SK-N-SH treated with all-trans-retinoic acid at 6 μM for 48 hours (cell line): Measurements from ENCODE around the gene ZNF722.

Source experiments
- BACH2 ChIP-seq: fragments of 250-450 bp; sonication (Bioruptor Pico); IDR thresholded peaks from 2 replicates; pipeline ENCODE4 v1.9.0; 2021; ENCODE audit warnings: mild to moderate bottlenecking, borderline replicate concordance
- CSDC2 ChIP-seq: fragments of 250-450 bp; sonication (Bioruptor Pico); IDR thresholded peaks from 2 replicates; pipeline ENCODE4 v1.5.0; 2020; ENCODE audit warnings: mild to moderate bottlenecking, moderate library complexity
- ESRRG ChIP-seq: fragments of 250-450 bp; sonication (Bioruptor Pico); IDR thresholded peaks from 2 replicates; pipeline ENCODE4 v1.6.1; 2021; ENCODE audit warnings: mild to moderate bottlenecking
- GLIS3 ChIP-seq: fragments of 250-450 bp; sonication (Bioruptor Pico); IDR thresholded peaks from 2 replicates; pipeline ENCODE4 v1.5.0; 2020; ENCODE audit warnings: mild to moderate bottlenecking, moderate library complexity
- ISL1 ChIP-seq: fragments of 250-450 bp; sonication (Bioruptor Pico); IDR thresholded peaks from 2 replicates; pipeline ENCODE4 v2.1.2; 2022; ENCODE audit warnings: mild to moderate bottlenecking, moderate library complexity
- PPARA ChIP-seq: fragments of 250-450 bp; sonication (Bioruptor Pico); IDR thresholded peaks from 2 replicates; pipeline ENCODE4 v1.5.0; 2020; ENCODE audit warnings: mild to moderate bottlenecking, borderline replicate concordance
- RARB ChIP-seq: fragments of 250-450 bp; sonication (Bioruptor Pico); IDR thresholded peaks from 2 replicates; pipeline ENCODE4 v1.8.0; 2021; ENCODE audit warnings: mild to moderate bottlenecking, moderate library complexity
- TCF4 ChIP-seq: fragments of 250-450 bp; sonication (Bioruptor Pico); IDR thresholded peaks from 2 replicates; pipeline ENCODE4 v1.8.0; 2021; ENCODE audit warnings: mild to moderate bottlenecking, moderate library complexity, borderline replicate concordance
- ZC3H10 ChIP-seq: fragments of 250-450 bp; sonication (Bioruptor Pico); IDR thresholded peaks from 2 replicates; pipeline ENCODE4 v1.5.1; 2021; ENCODE audit warnings: mild to moderate bottlenecking, moderate library complexity
- ZFP3 ChIP-seq: fragments of 250-450 bp; sonication (Bioruptor Pico); IDR thresholded peaks from 2 replicates; pipeline ENCODE4 v1.5.0; 2020; ENCODE audit warnings: mild to moderate bottlenecking, moderate library complexity
- ZFP30 ChIP-seq: fragments of 450-650 bp; formaldehyde crosslinking; IDR thresholded peaks from 2 replicates; pipeline ENCODE4 v1.5.0; 2022; ENCODE audit warnings: mild to moderate bottlenecking, moderate library complexity
- ZNF8 ChIP-seq: fragments of 450-650 bp; formaldehyde crosslinking; IDR thresholded peaks from 2 replicates; pipeline ENCODE4 v1.5.0; 2020; ENCODE audit warnings: mild to moderate bottlenecking, moderate library complexity
- TF ChIP-seq, protein P1 (sequence below): fragments of 250-450 bp; sonication (Bioruptor Pico); IDR thresholded peaks from 2 replicates; pipeline ENCODE4 v1.8.0; 2021; ENCODE audit warnings: low read depth, mild to moderate bottlenecking, moderate library complexity, borderline replicate concordance
- TF ChIP-seq, protein P2 (sequence below): fragments of 250-450 bp; sonication (Bioruptor Pico); IDR thresholded peaks from 2 replicates; pipeline ENCODE4 v1.8.0; 2020; ENCODE audit warnings: mild to moderate bottlenecking, moderate library complexity, borderline replicate concordance

DNA sequence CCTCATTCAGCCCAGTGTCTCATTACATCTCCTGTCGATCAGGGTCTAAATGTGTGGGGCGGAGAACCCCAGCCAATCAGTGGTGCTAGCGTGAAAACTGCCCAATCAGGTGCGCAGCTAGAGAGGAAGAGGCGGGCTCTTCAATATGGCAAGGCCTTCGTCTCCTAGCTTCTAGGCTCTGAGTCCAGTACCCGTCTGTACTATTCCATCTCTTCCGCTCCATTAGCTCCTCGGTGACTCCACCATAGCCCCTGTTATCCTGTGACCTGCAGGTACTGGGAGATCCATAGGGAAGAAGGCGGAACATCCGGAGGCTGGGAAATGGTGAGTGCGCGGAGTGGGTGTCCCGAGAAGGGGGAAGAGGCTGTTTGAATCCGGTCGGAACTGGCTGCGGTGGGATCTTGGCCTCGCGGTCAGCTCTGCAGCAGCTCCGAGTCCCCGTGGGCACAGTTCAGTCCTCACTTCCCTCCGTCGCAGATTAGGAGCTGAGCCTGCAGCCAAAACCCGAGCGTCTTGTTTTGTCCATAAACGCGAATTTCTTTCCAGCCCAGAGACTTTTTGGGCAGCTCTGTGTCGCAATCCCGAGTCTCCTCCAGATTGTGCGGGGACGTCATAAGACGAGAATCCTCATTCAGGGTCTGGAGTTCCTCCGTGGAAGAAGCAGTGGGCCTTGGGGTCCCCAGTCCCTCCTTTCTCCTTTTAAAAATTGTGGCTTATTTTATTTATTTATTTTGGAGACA lies 46.8 kb downstream of the ZNF722 start, which contains the start of gene ZNF727:
- TF ChIP-seq ZFP3 (CRISPR knock-in tag) (no peak), ESRRG (CRISPR knock-in tag) (no peak), ZC3H10 (CRISPR knock-in tag) (no peak), ZFP30 (CRISPR knock-in tag) (no peak), PPARA (CRISPR knock-in tag) (no peak), CSDC2 (no peak), ISL1 (no peak), TCF4 (CRISPR knock-in tag) (no peak), BACH2 (CRISPR knock-in tag) (no peak), RARB (CRISPR knock-in tag) (no peak), ZNF8 (CRISPR knock-in tag) (no peak), GLIS3 (no peak)
- TF ChIP-seq, protein P1, sequence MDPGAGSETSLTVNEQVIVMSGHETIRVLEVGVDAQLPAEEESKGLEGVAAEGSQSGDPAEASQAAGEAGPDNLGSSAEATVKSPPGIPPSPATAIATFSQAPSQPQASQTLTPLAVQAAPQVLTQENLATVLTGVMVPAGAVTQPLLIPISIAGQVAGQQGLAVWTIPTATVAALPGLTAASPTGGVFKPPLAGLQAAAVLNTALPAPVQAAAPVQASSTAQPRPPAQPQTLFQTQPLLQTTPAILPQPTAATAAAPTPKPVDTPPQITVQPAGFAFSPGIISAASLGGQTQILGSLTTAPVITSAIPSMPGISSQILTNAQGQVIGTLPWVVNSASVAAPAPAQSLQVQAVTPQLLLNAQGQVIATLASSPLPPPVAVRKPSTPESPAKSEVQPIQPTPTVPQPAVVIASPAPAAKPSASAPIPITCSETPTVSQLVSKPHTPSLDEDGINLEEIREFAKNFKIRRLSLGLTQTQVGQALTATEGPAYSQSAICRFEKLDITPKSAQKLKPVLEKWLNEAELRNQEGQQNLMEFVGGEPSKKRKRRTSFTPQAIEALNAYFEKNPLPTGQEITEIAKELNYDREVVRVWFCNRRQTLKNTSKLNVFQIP, result no peak
- TF ChIP-seq, protein P2, sequence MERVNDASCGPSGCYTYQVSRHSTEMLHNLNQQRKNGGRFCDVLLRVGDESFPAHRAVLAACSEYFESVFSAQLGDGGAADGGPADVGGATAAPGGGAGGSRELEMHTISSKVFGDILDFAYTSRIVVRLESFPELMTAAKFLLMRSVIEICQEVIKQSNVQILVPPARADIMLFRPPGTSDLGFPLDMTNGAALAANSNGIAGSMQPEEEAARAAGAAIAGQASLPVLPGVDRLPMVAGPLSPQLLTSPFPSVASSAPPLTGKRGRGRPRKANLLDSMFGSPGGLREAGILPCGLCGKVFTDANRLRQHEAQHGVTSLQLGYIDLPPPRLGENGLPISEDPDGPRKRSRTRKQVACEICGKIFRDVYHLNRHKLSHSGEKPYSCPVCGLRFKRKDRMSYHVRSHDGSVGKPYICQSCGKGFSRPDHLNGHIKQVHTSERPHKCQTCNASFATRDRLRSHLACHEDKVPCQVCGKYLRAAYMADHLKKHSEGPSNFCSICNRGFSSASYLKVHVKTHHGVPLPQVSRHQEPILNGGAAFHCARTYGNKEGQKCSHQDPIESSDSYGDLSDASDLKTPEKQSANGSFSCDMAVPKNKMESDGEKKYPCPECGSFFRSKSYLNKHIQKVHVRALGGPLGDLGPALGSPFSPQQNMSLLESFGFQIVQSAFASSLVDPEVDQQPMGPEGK (CRISPR knock-in tag), result no peak
